ENCODE results near the gene USP35. TPM values are rescaled to one million over a fixed set of nuclear protein-coding genes. Genes with fewer than 3 reads are reported as not detected.

USP35 gene
- total and polyA plus RNA-seq, 7 donors: 1.2 to 23.3 (median 6.7) TPM

- Histone ChIP-seq H3K36me3 (peaks cover 0 to 63% (median 22%) of the 10 kb centered on the region in 4 donors), H3K27me3 (no peaks in the 10 kb centered on the region), H3K27ac (no peak overlapping the region), H3K4me1 (peaks cover 0 to 4% (median 0%) of the 10 kb centered on the region in 4 donors), H3K9me3 (no peaks in the 10 kb centered on the region), H3K4me3 (no peak overlapping the region)
- intact Hi-C loops (cut with DNase I): no loop called here
- WGBS, 2 donors: 85 to 89% methylated on average over 9 of the region's 9 CpGs
- DNase-seq: no peak
- no peak for TF ChIP-seq POLR2A (IDR thresholded peaks at IDR 0.05)
- no peak for TF ChIP-seq POLR2AphosphoS5 (IDR thresholded peaks at IDR 0.05)
- TF ChIP-seq EP300 (IDR thresholded peaks at IDR 0.05): no peak
- no peak for TF ChIP-seq CTCF (IDR thresholded peaks at IDR 0.05)
These were observed 12.5 kb downstream of the USP35 start for GRCh38 chr11:78201096-78201818.

DNA sequence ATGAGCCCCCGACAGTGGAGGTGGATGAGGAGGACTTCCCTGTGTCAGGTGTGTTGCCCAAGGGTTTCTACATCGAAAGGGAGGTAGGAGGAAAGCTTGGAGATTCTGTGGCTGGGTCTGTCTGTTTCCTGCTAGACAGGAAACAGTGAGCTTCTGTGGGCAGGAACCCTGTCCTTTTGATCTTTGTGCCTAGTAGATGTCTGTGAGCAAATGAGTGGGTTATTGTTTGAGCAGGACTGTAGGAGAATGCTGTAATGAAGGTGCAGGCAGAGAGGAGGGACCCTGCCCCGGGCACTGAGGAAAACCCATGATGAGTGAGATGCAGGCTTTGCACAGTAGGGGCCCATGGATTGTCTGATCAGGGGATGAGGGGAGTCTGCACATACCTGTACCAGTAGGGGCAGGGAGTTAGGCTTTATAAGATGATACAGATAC is 14.0 kb downstream of the USP35 start:
- Histone ChIP-seq H3K4me1 (no peaks in the 10 kb centered on the region), H3K27ac (no peak overlapping the region), H3K36me3 (peaks cover 0 to 68% (median 21%) of the 10 kb centered on the region in 4 donors), H3K27me3 (no peaks in the 10 kb centered on the region), H3K9me3 (no peaks in the 10 kb centered on the region), H3K4me3 (no peak overlapping the region)
- 17 to 24% methylated on average over 3 of the region's 3 CpGs for WGBS, 2 donors
- TF ChIP-seq EP300 (IDR thresholded peaks at IDR 0.05) (no peak), CTCF (IDR thresholded peaks at IDR 0.05) (no peak), POLR2AphosphoS5 (IDR thresholded peaks at IDR 0.05) (no peak), POLR2A (IDR thresholded peaks at IDR 0.05) (no peak)
- peak; percentile 29 for DNase-seq
- intact Hi-C loops (cut with DNase I): no loop called here

DNA sequence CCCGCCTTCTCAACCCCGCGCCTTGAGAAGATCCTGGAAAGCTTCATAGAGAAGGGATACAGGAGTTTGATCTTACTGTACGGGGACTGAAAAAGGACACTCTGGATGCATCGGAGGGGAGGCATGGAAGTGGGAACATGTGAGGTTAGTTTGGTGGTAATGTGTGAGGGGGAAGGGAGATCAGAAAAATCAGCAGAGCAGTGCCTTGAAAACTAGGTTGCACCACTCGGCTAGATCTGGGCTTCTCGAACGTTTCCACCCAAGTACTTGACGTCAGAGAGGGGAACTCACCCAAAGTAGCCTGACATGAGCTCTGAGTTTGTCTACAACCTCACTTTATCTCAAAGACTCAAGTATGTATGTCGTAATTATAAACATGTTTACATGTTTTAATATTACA is 14.5 kb downstream of the USP35 start:
- peak; percentile 32 for DNase-seq
- WGBS, 2 donors: 63 to 84% methylated on average over 10 of the region's 10 CpGs
- H3K9me3 ChIP-seq: no peaks in the 10 kb centered on the region
- no peak for TF ChIP-seq POLR2AphosphoS5 (IDR thresholded peaks at IDR 0.05)
- no peak for TF ChIP-seq POLR2A (IDR thresholded peaks at IDR 0.05)
- no peak for TF ChIP-seq CTCF (IDR thresholded peaks at IDR 0.05)
- no peak for TF ChIP-seq EP300 (IDR thresholded peaks at IDR 0.05)
- H3K4me1 ChIP-seq: no peaks in the 10 kb centered on the region
- no peak overlapping the region for H3K4me3 ChIP-seq
- intact Hi-C loops (cut with DNase I): no loop called here
- no peaks in the 10 kb centered on the region for H3K27me3 ChIP-seq
- peaks cover 0 to 68% (median 20%) of the 10 kb centered on the region in 4 donors for H3K36me3 ChIP-seq
- no peak overlapping the region for H3K27ac ChIP-seq

GRCh38 chr11:78205256-78205655 is 16.5 kb downstream of the USP35 start:
- no peak overlapping the region for H3K27ac ChIP-seq
- H3K4me1 ChIP-seq: no peaks in the 10 kb centered on the region
- no peak overlapping the region for H3K4me3 ChIP-seq
- TF ChIP-seq EP300 (IDR thresholded peaks at IDR 0.05) (no peak), CTCF (IDR thresholded peaks at IDR 0.05) (no peak), POLR2A (IDR thresholded peaks at IDR 0.05) (no peak), POLR2AphosphoS5 (IDR thresholded peaks at IDR 0.05) (no peak)
- H3K27me3 ChIP-seq: no peaks in the 10 kb centered on the region
- no peaks in the 10 kb centered on the region for H3K9me3 ChIP-seq
- intact Hi-C loops (cut with DNase I): no loop called here
- H3K36me3 ChIP-seq: peaks cover 0 to 69% (median 27%) of the 10 kb centered on the region in 4 donors
- peak; percentile 42 for DNase-seq
- WGBS, 2 donors: 95 to 96% methylated on average over 4 of the region's 4 CpGs

Data from sigmoid colon (tissue), 7 donors.